ENCODE measurements around the gene RNF115.

DNA sequence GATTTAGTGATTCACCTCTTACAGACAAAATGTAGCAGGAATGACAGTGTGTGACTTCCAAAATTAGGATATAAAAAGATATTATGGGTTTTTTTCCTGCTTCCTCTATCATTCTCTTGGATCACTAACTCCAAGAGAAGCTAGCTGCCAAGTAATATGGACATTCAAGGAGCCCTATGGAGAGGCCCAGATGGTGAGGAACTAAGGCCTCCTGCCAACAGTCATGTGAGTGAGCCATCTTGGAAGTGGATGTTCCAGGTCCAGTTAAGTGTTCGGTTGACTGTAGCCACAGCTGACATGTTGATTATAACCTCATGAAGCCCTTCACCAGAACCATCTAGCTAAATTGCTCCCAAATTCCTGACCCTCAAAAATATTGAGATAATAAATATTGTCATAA lies 65.8 kb downstream of the RNF115 start:
- TF ChIP-seq, protein P1, sequence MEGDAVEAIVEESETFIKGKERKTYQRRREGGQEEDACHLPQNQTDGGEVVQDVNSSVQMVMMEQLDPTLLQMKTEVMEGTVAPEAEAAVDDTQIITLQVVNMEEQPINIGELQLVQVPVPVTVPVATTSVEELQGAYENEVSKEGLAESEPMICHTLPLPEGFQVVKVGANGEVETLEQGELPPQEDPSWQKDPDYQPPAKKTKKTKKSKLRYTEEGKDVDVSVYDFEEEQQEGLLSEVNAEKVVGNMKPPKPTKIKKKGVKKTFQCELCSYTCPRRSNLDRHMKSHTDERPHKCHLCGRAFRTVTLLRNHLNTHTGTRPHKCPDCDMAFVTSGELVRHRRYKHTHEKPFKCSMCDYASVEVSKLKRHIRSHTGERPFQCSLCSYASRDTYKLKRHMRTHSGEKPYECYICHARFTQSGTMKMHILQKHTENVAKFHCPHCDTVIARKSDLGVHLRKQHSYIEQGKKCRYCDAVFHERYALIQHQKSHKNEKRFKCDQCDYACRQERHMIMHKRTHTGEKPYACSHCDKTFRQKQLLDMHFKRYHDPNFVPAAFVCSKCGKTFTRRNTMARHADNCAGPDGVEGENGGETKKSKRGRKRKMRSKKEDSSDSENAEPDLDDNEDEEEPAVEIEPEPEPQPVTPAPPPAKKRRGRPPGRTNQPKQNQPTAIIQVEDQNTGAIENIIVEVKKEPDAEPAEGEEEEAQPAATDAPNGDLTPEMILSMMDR (IDR thresholded peaks at IDR 0.05), result no peak
- no peak for TF ChIP-seq EP300 (IDR thresholded peaks at IDR 0.05)
- no peak for TF ChIP-seq POLR2AphosphoS5 (IDR thresholded peaks at IDR 0.05)
